T-helper 17 cell (primary cell): ENCODE data around the gene ATAD2B. TPM values are rescaled to one million over a fixed set of nuclear protein-coding genes. Genes with fewer than 3 reads are reported as not detected.
"Not testable (repeated sequence)": the region's sequence is repeated elsewhere in the genome, so short reads cannot be mapped to it uniquely, and the experiment has no call there.

Source experiments
- ATAC-seq: fragments of 150-1000 bp; cut with Tn5 transposase; 2 replicates; pipeline ENCODE4 v1.10.0; 2021; ENCODE audit warnings: mild to moderate bottlenecking, moderate library complexity
- DNase-seq, 3 donors: peaks; one replicate each; pipeline versions ENCODE4 v3.0.0 to v3.0.0-alpha.2; 2020 to 2021
- H3K9me3 ChIP-seq: one replicate; pipeline ENCODE4 v1.7.0; 2013; ENCODE audit warnings: low read length, mild to moderate bottlenecking; ENCODE audit not compliant: control insufficient read depth, poor library complexity, severe bottlenecking
- H3K27ac Mint-ChIP-seq: one replicate; pipeline ENCODE4 v1.8.0; 2022; ENCODE audit warnings: mild to moderate bottlenecking, moderate library complexity, mixed read lengths
- H3K27me3 Mint-ChIP-seq: one replicate; pipeline ENCODE4 v1.8.0; 2022; ENCODE audit warnings: mixed read lengths
- H3K36me3 Mint-ChIP-seq: one replicate; pipeline ENCODE4 v1.8.0; 2022; ENCODE audit warnings: low read depth, mixed read lengths
- H3K4me1 Mint-ChIP-seq: one replicate; pipeline ENCODE4 v1.8.0; 2022; ENCODE audit warnings: mild to moderate bottlenecking, mixed read lengths
- H3K4me3 Mint-ChIP-seq: one replicate; pipeline ENCODE4 v1.8.0; 2022; ENCODE audit warnings: mild to moderate bottlenecking, moderate library complexity, mixed read lengths
- total RNA-seq, 4 donors: library from RNA in 2 of 4; stranded (reverse) in 2 of 4; gene quantifications; one replicate each; pipeline ENCODE4 v1.2.3 and lab custom pipeline; 2022 to 2026

ATAD2B gene
- total RNA-seq: 10 to 100 TPM; 48.3 to 52.3 TPM
- total RNA-seq (lab: John Stamatoyannopoulos, UW): 90.1 to 105 reads per million in 2 donors

DNA sequence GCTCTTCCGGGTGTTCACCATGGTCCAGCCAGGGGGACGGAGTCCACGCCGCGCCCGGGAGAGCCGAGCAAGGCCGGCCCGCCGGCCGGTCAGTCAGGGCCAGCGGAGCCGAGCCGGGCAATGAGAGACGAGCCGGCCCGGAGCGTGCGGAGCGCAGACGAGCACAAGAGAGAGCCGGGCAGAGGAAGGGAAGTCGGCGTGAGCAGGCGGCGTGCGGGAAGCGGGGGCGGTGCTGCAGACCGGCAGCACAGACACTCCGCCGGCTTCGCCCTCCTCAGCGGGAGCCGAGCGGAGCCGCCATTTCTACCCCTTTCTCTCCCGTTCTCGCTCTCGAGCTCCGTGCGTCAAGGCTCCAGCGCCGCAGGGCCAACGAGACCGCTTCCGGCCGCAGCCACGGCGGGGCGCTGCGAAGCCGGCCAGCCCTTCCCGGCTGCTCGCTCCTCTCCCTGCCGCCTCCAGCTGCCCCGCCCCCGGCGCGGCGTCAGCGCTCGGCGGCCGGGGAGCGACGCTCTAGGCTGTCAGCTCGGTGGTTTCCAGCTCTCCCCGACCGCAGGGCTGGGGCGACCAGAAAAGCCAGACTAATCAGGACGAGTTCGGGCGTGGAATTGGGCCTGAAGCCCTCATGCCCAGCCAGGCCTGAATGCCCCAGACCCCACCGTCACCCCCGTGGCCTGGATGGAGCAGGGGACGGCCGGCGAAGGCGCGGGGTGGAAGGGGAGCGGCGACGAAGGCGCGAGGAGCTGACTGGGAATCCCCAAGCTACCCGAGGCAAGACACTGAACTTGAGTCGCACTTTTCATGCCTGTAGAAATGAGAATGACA, at the start of gene ATAD2B:
Gene ATAD2B (minus strand): TSS at position 374 of the 822 bp plus-strand sequence. CDS start 353 bp downstream, at position 21.
- H3K36me3 Mint-ChIP-seq: peaks cover 8% of the 10 kb centered on the region
- H3K27ac Mint-ChIP-seq: peak within 1 kb of the TSS; percentile 98
- H3K27me3 Mint-ChIP-seq: no peaks in the 10 kb centered on the region
- H3K4me3 Mint-ChIP-seq: peak within 1 kb of the TSS; percentile 97
- peaks cover 36% of the 10 kb centered on the region for H3K4me1 Mint-ChIP-seq
- peak; percentile 93 to 97 (median 94) for DNase-seq
- no peaks in the 10 kb centered on the region for H3K9me3 ChIP-seq
- peak; percentile 83 for ATAC-seq

DNA sequence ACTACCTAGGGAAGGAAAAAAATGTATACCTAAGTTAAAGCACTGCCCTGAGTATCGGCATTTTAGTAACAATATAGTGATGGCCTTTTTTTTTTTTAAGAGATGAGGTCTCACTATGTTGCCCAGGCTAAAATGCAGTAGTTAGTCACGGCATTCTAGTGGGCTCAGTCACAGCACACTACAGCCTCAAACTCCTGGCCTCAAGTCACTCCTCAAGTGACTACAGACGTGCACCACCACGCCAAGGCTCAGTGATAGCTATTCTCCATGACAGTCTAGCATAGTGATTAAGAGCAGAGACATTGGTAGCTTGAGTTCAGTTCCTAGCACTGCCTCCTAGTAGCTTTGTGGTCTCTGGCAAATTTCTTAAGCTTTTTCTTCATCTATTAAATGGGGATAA, 40.9 kb upstream of the ATAD2B start:
- no peaks in the 10 kb centered on the region for H3K9me3 ChIP-seq
- DNase-seq: no peak
- Mint-ChIP-seq H3K4me3 (no peak overlapping the region), H3K27me3 (no peaks in the 10 kb centered on the region), H3K4me1 (peaks cover 2% of the 10 kb centered on the region), H3K27ac (no peak overlapping the region), H3K36me3 (peaks cover 4% of the 10 kb centered on the region)
- no peak for ATAC-seq

DNA sequence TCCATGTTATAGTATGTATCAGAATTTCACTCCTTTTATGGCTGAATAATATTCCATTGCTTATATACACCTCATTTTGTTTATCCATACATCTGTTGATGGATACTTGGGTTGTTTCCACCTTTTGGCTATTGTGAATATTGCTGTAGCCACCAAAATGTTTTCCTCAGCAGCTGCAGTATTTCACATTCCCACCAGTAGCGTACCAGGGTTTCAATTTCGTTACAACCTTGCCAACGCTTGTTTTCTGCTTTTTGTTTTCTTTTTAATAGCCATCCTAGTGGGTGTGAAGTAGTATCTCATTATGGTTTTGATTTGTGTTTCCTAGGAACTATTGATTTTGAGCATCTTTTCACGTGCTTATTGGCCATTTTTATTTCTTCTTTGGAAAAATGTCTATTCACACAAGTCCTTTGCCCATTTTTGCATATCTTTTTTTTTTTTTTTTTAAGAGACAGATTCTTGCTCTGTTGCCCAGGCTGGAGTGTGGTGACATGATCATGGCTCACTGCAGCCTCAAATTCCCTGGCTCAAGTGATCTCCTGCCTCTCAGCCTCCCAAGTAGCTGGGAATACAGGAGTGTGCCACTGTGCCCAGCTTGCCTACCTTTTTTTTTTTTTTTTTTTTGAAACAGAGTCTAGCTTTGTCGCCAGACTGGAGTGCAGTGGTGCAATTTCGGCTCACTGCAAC, 27.5 kb upstream of the ATAD2B start:
- no peaks in the 10 kb centered on the region for H3K9me3 ChIP-seq
- H3K36me3 Mint-ChIP-seq: no peaks in the 10 kb centered on the region
- H3K4me1 Mint-ChIP-seq: no peaks in the 10 kb centered on the region
- H3K27me3 Mint-ChIP-seq: no peaks in the 10 kb centered on the region
- DNase-seq (no peak), ATAC-seq (no peak)
- H3K27ac Mint-ChIP-seq: peak overlapping the region; percentile 45
- H3K4me3 Mint-ChIP-seq: no peak overlapping the region

DNA sequence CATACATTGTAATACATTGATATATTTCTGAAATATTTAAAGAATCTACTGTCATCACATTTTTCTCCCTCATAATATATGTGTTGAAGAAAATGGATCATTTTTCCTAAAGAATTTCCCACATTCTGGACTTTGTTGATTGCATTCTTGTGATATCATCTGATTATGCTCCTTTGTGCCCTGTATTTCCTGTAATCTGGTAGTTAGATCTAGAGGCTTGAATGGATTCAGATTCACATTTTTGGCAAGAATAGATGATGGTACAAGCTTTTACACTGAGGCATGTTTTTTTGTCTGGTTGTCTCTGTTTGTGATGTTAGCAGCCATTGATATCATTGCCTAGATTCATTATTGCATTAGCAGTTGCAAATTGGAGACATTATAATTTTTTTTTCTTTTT, 26.7 kb upstream of the ATAD2B start:
- DNase-seq: no peak
- no peaks in the 10 kb centered on the region for H3K9me3 ChIP-seq
- Mint-ChIP-seq H3K27ac (peak overlapping the region; percentile 45), H3K4me1 (no peaks in the 10 kb centered on the region), H3K4me3 (no peak overlapping the region), H3K36me3 (no peaks in the 10 kb centered on the region), H3K27me3 (no peaks in the 10 kb centered on the region)
- ATAC-seq: no peak

DNA sequence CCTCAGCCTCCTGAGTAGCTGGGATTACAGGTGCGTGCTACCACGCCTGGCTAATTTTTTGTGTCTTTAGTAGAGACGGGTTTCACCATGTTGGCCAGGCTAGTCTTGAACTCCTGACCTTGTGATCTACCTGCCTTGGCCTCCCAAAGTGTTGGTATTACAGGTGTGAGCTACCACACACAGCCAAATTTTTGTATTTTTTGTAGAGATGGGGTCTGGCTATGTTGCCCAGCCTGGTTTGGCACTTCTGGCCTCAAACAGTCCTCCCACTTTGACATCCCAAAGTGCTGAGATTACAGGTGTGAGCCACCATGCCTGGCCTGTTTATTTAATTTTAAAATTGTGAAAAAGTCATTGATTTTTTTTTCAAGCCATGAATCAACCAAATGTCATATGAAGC, 25.6 kb upstream of the ATAD2B start:
- H3K27ac Mint-ChIP-seq, H3K4me3 Mint-ChIP-seq, H3K4me1 Mint-ChIP-seq, H3K36me3 Mint-ChIP-seq, DNase-seq, H3K9me3 ChIP-seq, ATAC-seq, H3K27me3 Mint-ChIP-seq: not testable (repeated sequence)

DNA sequence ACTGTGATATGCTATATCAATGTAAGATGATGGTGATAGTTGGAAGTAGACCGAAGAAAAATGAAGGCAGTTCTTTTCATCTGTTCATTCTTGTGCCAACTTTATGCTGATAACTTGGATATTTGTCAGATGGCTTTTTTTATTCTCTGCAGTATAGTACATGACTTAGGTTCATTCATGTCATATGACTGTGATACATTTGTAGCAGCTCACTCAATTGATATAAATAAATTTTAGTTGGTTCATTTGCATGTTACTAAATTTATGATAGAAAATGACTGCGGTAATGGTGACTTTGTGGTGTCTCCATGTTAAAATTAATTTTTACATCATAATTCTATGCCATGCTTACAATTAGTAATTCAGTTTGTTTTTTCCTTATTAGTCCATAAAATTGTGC, 20.4 kb upstream of the ATAD2B start:
- no peak overlapping the region for H3K27ac Mint-ChIP-seq
- DNase-seq (no peak), ATAC-seq (no peak)
- no peaks in the 10 kb centered on the region for H3K27me3 Mint-ChIP-seq
- H3K9me3 ChIP-seq: no peaks in the 10 kb centered on the region
- H3K4me3 Mint-ChIP-seq: no peak overlapping the region
- H3K36me3 Mint-ChIP-seq: no peaks in the 10 kb centered on the region
- H3K4me1 Mint-ChIP-seq: peaks cover 7% of the 10 kb centered on the region

DNA sequence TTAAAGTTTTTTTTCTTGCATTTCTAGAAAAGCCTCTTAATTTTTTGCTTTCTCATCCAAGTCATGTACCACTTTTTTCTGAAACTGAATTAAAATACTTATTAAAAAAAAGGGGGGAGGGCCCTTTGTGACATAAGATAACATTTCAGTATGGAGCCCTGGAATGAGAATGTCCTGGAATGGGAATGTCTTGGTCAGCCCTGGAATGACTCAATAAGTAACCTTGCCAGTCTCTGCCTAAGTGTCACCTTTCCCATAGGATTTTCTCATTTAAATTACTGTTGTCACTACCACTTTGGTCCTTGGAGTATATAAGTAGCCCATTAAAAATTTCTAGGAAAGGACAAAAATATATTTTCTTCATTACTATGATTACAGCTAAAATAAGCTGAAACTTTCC, 18.1 kb upstream of the ATAD2B start:
- peaks cover 16% of the 10 kb centered on the region for H3K4me1 Mint-ChIP-seq
- H3K27me3 Mint-ChIP-seq: no peaks in the 10 kb centered on the region
- no peaks in the 10 kb centered on the region for H3K36me3 Mint-ChIP-seq

DNA sequence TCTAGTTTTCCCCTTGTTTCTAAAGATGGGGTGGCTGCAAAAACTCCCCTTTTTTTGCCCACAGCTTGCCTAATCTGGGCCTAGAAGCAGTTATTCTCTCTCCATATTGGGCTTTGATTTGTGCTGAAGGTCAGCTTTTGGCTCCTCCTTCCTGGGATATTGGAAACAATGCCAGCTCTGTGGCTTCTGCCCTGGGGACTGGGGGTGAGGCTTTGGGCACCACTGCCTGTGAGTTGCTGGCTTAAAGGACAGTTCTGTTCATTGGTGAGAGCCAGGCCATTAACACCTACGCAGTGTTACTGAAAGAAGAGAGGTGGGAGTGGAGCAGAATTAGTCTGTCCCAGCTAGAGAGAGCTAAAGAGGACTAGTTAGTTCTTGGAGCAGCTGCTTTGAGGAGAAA, 17.6 kb upstream of the ATAD2B start:
- H3K9me3 ChIP-seq: no peaks in the 10 kb centered on the region
- Mint-ChIP-seq H3K4me3 (no peak overlapping the region), H3K27me3 (no peaks in the 10 kb centered on the region), H3K36me3 (no peaks in the 10 kb centered on the region), H3K27ac (peak overlapping the region; percentile 62), H3K4me1 (peaks cover 17% of the 10 kb centered on the region)
- DNase-seq (no peak), ATAC-seq (no peak)

More for the DNA sequence above, 18.1 kb upstream of the ATAD2B start:
- DNase-seq (no peak), ATAC-seq (no peak)
- no peak overlapping the region for H3K4me3 Mint-ChIP-seq
- H3K9me3 ChIP-seq: no peaks in the 10 kb centered on the region
- no peak overlapping the region for H3K27ac Mint-ChIP-seq

DNA sequence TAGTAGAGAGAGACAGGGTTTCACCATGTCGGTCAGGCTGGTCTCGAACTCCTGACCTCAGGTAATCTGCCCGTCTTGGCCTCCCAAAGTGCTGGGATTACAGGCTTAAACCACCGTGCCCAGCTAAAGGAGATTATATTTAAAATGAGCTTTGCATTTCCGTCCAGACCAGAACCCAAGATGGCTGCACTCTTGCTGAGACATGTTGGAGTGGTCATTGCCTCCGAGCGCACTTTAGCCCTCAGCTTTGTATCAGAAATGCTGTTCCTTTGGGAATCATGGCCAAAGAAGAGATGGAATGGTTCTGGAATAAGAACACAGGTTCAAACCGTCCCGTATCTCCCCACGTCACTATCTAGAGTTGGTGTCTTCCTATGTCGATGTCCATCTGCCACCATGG, 16.7 kb upstream of the ATAD2B start:
- Mint-ChIP-seq H3K4me1 (peaks cover 26% of the 10 kb centered on the region), H3K36me3 (peaks cover 3% of the 10 kb centered on the region), H3K27me3 (peaks cover 6% of the 10 kb centered on the region), H3K27ac (no peak overlapping the region), H3K4me3 (no peak overlapping the region)
- DNase-seq (no peak), ATAC-seq (no peak)
- no peaks in the 10 kb centered on the region for H3K9me3 ChIP-seq

DNA sequence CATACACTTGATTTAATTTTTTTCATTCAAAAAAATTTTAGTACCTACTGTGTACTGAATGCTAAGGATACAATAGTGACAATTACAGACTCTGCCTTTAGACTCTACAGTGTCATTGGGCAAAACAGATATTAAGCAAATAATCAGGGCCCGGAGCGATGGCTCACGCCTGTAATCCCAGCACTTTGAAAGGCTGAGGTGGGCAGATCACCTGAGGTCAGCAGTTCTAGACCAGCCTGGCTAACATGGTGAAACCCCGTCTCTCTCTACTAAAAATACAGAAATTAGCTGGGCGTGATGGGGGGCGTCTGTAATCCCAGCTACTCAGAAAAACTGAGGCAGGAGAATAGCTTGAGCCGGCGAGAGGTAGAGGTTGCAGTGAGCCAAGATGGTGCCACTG, 14.7 kb upstream of the ATAD2B start:
- no peaks in the 10 kb centered on the region for H3K9me3 ChIP-seq
- no peak for ATAC-seq
- no peak overlapping the region for H3K4me3 Mint-ChIP-seq
- peaks cover 3% of the 10 kb centered on the region for H3K36me3 Mint-ChIP-seq
- H3K27ac Mint-ChIP-seq: peak overlapping the region; percentile 86
- H3K27me3 Mint-ChIP-seq: peaks cover 8% of the 10 kb centered on the region
- H3K4me1 Mint-ChIP-seq: peaks cover 26% of the 10 kb centered on the region
- DNase-seq: no peak

DNA sequence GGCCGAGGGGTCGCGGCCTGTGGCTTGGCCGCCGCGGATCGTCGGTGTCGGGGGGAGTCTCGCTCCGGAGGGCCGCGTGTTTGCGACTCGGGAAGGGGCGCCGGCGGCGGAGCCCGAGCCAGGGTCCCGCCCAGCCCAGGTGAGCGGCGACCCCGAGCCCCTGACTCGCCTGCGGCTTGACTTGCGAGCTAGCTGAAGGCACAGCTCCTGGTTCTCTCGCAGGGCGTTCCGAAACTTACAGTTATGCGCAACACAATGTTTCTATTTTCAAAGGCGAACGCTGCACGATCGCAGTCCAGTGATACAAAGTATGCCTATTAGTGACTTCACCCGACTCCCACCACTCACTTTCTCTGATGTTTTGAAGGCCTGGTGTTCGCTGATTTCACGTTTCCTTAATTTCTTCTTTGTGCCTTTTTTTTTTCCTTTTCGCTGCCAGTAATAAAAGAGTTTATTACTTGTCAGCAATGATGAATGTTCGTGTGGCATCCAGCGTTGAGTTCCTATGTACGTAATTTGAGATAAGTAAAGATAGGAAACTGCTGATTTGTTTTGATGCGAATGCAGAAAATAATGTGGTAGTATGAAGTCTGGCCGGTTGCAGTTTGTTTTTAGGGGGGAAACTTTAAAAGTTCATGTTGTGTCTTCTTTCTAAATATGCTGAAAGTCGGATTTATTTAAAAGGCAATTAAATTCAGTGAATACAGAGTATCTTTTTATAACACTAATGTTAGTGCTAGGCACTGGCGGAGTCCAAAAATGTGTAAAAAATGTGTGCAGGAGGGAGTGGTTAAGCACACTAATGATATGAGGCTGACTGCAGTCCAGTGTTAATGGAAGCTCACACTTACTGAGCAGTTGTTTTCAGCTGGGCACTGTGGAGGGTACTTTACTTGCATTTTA, 14.0 kb upstream of the ATAD2B start:
- ATAC-seq (peak; percentile 61), DNase-seq (peak in 1 of 3 donors; percentile 15)
- H3K4me3 Mint-ChIP-seq: peak overlapping the region; percentile 95
- H3K4me1 Mint-ChIP-seq: peaks cover 26% of the 10 kb centered on the region
- no peaks in the 10 kb centered on the region for H3K9me3 ChIP-seq
- H3K36me3 Mint-ChIP-seq: peaks cover 3% of the 10 kb centered on the region
- peak overlapping the region; percentile 86 for H3K27ac Mint-ChIP-seq
- H3K27me3 Mint-ChIP-seq: peaks cover 8% of the 10 kb centered on the region

DNA sequence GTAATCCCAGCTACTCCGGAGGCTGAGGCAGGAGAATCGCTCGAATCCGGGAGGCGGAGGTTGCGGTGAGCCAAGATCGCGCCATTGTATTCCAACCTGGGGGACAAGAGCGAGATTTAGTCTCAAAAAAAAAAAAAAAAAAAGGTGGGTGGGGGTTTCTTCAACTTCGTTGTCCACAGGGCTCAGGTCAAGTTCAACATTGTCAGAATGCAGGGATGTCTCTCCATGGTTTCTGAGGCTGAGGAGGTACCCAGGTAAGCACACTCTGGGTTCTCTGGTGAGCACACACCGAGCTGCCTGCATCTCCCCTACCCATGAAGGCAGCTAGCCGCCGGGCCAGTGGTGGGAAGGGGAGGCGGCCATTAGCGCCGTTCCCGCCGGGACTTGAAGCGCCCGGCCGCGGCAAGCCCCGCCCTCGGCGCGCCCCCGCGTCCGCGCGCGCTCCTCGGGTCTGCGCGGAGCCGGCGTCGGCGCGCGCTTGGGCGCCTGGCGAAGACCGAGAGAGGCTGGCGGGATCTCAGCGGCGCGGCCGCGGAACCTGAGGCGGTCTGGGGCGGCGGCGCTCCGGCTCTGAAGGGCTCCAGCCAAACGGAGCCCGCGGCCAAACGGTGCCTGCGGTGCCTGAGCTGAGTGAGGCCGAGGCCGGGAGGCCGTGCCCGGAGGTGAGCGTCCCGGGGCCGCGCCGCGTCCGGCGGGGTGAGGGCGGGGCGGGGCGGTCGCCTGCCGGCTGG, 13.2 kb upstream of the ATAD2B start, which contains the start of gene UBXN2A:
Gene UBXN2A (plus strand): TSS at position 477 of the 731 bp plus-strand sequence. CDS start 17,852 bp downstream, outside the sequence.
- H3K4me1 Mint-ChIP-seq: peaks cover 26% of the 10 kb centered on the region
- peak; percentile 88 for ATAC-seq
- H3K27ac Mint-ChIP-seq: peak within 1 kb of the TSS; percentile 90
- peaks cover 8% of the 10 kb centered on the region for H3K27me3 Mint-ChIP-seq
- H3K36me3 Mint-ChIP-seq: peaks cover 3% of the 10 kb centered on the region
- H3K9me3 ChIP-seq: no peaks in the 10 kb centered on the region
- H3K4me3 Mint-ChIP-seq: peak within 1 kb of the TSS; percentile 95
- peak; percentile 68 to 74 (median 71) for DNase-seq
